ENCODE measurements around the gene HINT2. TPM values are rescaled to one million over a fixed set of nuclear protein-coding genes. Genes with fewer than 3 reads are reported as not detected.

The HINT2 gene
- total RNA-seq, 1 experiment from 2014 or later, result 21.3 TPM

- Histone ChIP-seq H3K27me3 (no peaks in the 10 kb centered on the region), H3K4me3 (peak within 1 kb of the TSS; percentile 90), H3K4me1 (peaks cover 15% of the 10 kb centered on the region), H3K36me3 (no peaks in the 10 kb centered on the region), H3K9me3 (replicated peaks) (no peaks in the 10 kb centered on the region), H3K27ac (peak within 1 kb of the TSS; percentile 39; the same call in 1 of the 2 replicates)
- DNase-seq, result peak; percentile 94 to 95
These were observed 14.4 kb upstream of the HINT2 start, which contains the start of gene TMEM8B for GRCh38 chr9:35829084-35829763. TSS of gene TMEM8B (plus strand) at chr9:35829228. CDS start at chr9:35829448, 220 bp downstream.

- Histone ChIP-seq H3K36me3 (no peaks in the 10 kb centered on the region), H3K9me3 (replicated peaks) (no peaks in the 10 kb centered on the region), H3K4me3 (peak within 1 kb of the TSS; percentile 90), H3K27ac (peak within 1 kb of the TSS; percentile 39; the same call in 1 of the 2 replicates), H3K4me1 (peaks cover 15% of the 10 kb centered on the region), H3K27me3 (no peaks in the 10 kb centered on the region)
- no peak for DNase-seq
These were observed 13.9 kb upstream of the HINT2 start, which contains the start of gene FAM221B for GRCh38 chr9:35828716-35829083. TSS of gene FAM221B (minus strand) at chr9:35828732. CDS start at chr9:35826161, 2,571 bp downstream.

GRCh38 chr9:35827486-35827885 lies 12.6 kb upstream of the HINT2 start:
- peak in 1 of 2 experiments; percentile 17 for DNase-seq
- Histone ChIP-seq H3K27ac (no peak overlapping the region), H3K9me3 (replicated peaks) (no peaks in the 10 kb centered on the region)

GRCh38 chr9:35826071-35826701 lies 11.3 kb upstream of the HINT2 start:
- Histone ChIP-seq H3K27me3 (no peaks in the 10 kb centered on the region), H3K4me1 (peaks cover 15% of the 10 kb centered on the region), H3K36me3 (no peaks in the 10 kb centered on the region), H3K9me3 (replicated peaks) (no peaks in the 10 kb centered on the region), H3K4me3 (no peak overlapping the region), H3K27ac (no peak overlapping the region)
- DNase-seq, result peak; percentile 49 to 76

More at GRCh38 chr9:35827486-35827885, 12.6 kb upstream of the HINT2 start:
- Histone ChIP-seq H3K27me3 (no peaks in the 10 kb centered on the region), H3K4me3 (no peak overlapping the region), H3K4me1 (peaks cover 15% of the 10 kb centered on the region), H3K36me3 (no peaks in the 10 kb centered on the region)

- Histone ChIP-seq H3K27ac (no peak overlapping the region), H3K4me3 (no peak overlapping the region), H3K27me3 (no peaks in the 10 kb centered on the region), H3K9me3 (replicated peaks) (no peaks in the 10 kb centered on the region), H3K4me1 (peaks cover 6% of the 10 kb centered on the region), H3K36me3 (no peaks in the 10 kb centered on the region)
- DNase-seq, result no peak
These were observed 8.1 kb upstream of the HINT2 start for GRCh38 chr9:35822926-35823325.

DNA sequence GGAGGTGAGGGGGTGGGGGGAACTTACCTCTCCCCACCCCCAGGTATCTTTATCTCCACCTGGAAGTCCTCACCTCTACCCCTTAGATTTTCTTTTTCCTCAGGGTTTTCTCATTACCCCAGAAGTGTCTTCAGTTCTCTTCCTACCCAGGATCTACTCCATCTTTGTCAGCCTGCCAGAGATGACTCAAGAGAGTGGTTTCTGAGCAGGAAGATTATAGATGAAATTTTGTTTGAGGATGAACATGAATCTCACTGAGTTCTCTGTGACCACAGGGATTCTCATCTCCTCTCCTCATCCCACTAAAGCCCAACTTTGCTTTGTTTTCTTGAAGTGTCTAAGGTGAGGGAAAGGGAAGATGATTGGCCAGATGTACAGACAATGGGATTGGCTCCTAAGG lies 5.2 kb upstream of the HINT2 start:
- DNase-seq, result no peak
- H3K27ac ChIP-seq, result no peak overlapping the region
- H3K9me3 ChIP-seq (replicated peaks), result no peaks in the 10 kb centered on the region

GRCh38 chr9:35818341-35818740 lies 3.5 kb upstream of the HINT2 start:
- Histone ChIP-seq H3K27ac (no peak overlapping the region), H3K27me3 (no peaks in the 10 kb centered on the region), H3K4me3 (no peak overlapping the region), H3K36me3 (no peaks in the 10 kb centered on the region), H3K9me3 (replicated peaks) (no peaks in the 10 kb centered on the region), H3K4me1 (no peaks in the 10 kb centered on the region; the same call in 1 of the 2 replicates)
- DNase-seq, result no peak

More for the DNA sequence above, 5.2 kb upstream of the HINT2 start:
- Histone ChIP-seq H3K27me3 (no peaks in the 10 kb centered on the region), H3K36me3 (no peaks in the 10 kb centered on the region), H3K4me3 (no peak overlapping the region), H3K4me1 (no peaks in the 10 kb centered on the region)

GRCh38 chr9:35816708-35817107 lies 1.9 kb upstream of the HINT2 start:
- Histone ChIP-seq H3K36me3 (no peaks in the 10 kb centered on the region), H3K27me3 (no peaks in the 10 kb centered on the region), H3K4me1 (peaks cover 5% of the 10 kb centered on the region; the same call in 1 of the 2 replicates), H3K9me3 (replicated peaks) (no peaks in the 10 kb centered on the region), H3K4me3 (no peak overlapping the region), H3K27ac (no peak overlapping the region)
- peak; percentile 15 to 37 for DNase-seq

DNA sequence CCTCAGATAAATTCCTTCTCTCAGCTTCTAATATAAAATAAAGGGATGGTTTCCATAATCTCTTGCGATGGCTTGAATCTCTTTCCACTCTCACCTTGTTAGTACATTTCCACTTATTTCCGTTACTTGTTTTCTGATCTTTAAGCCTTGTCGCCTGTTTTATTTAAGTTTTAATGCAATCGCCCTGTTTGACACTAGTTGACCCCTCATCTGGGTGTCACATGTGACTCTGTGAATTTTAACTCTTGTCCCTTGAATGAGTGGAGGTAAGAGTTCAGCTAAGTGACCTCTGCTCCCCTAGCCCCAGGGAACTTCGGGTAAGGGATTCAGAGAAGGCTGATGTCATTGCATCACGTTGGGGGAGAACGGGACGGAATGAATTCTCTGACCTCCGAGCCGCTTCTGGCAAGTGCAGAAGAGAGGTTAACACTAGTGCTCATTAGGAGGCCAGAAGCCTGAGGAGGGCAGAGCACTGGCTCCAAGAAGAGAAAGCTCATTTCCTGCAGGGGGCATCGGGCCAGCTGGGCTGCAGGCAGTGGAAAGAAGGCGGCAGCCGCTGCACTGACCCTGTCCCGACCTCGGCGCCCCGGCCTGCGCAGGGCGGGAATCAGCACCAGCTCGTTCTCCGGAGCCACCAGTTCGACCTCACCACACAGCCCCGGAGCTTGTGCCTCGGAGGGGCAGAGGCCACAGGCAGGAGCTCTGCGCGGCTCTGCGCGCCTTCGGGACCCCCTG lies 569 bp downstream of the HINT2 start:
- no peaks in the 10 kb centered on the region for H3K36me3 ChIP-seq
- no peaks in the 10 kb centered on the region for H3K9me3 ChIP-seq (replicated peaks)
- H3K27ac ChIP-seq, result peak overlapping the region; percentile 86
- no peaks in the 10 kb centered on the region for H3K27me3 ChIP-seq
- peak overlapping the region; percentile 72 for H3K4me3 ChIP-seq
- DNase-seq, result peak; percentile 64 to 67
- H3K4me1 ChIP-seq, result peaks cover 12% of the 10 kb centered on the region; the same call in 1 of the 2 replicates

DNA sequence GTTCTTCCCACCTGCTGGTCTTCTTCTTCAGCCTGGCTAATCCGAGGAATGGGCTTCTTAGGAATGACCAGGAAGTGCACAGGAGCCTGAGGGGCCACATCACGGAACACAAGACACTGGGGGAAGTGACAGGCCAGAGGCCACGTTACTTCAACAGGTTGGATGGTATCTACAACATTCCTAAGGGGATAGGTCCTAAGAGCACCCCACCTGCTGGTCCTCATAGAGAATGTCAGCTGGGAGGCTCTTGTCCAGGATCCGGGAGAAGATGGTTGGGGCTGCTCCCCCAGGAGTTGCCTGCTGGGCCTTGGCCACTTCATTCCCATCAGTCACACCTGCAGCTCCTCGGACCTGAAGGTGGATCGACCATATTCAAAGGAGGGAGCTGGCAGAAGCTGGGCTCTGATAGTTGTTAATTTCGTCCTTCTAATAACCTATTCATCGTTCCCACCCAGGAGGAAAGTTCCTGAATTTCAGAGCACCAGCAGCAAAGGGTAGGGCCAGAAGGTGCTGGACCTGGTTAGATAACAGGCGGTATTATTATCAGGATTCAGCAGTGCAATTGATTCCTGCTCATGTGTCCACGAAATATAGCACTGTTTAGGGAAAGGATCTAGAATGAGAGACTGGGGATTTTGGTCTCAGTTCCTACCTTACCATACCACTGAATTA lies 1.3 kb downstream of the HINT2 start:
- Histone ChIP-seq H3K27me3 (no peaks in the 10 kb centered on the region), H3K36me3 (no peaks in the 10 kb centered on the region)
- peak in 1 of 2 experiments; percentile 32 for DNase-seq

DNA sequence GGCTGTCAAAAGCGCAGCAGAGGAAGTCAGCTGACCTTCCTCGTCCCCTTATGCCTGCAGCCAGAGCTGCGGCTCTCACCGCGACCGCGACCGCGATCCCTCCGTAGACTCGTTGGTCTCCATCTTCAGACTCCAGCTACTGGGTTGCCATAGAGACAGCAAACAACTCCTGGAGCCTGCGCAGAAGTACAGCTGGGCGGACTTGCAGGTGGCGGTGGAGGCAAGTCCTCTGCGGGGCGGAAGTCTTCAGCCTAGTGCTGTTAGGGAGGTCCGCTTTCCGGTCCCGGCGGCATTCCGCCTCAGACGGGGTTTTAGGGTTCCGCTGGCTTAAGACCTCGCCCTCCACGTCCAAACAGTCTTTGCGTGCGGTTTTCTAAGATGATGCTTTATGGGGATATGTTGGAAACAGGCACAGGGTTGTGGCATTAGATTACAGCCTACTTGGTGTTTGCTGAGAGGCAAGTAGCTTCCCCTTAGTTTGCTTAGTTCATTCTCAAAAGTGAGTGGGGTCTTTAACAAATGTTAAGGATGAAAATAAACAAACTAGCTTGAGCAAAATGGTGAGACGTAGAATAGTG lies 2.7 kb downstream of the HINT2 start, which contains the start of gene SPAG8:
Gene SPAG8, minus strand, starts transcription at position 238 of the 578 bp plus-strand sequence. Its CDS starts 115 bp downstream, at position 123.
- Histone ChIP-seq H3K9me3 (replicated peaks) (no peaks in the 10 kb centered on the region), H3K36me3 (no peaks in the 10 kb centered on the region), H3K4me3 (peak within 1 kb of the TSS; percentile 51), H3K27ac (peak within 1 kb of the TSS; percentile 45), H3K4me1 (peaks cover 12% of the 10 kb centered on the region; the same call in 1 of the 2 replicates), H3K27me3 (no peaks in the 10 kb centered on the region)
- peak; percentile 93 to 95 for DNase-seq

More for the DNA sequence above, 1.3 kb downstream of the HINT2 start:
- H3K9me3 ChIP-seq (replicated peaks), result no peaks in the 10 kb centered on the region
- H3K4me3 ChIP-seq, result no peak overlapping the region; the same call in 1 of the 2 replicates
- H3K27ac ChIP-seq, result no peak overlapping the region
- H3K4me1 ChIP-seq, result peaks cover 12% of the 10 kb centered on the region; the same call in 1 of the 2 replicates

GRCh38 chr9:35811381-35812024 lies 3.3 kb downstream of the HINT2 start:
- Histone ChIP-seq H3K4me1 (peaks cover 12% of the 10 kb centered on the region; the same call in 1 of the 2 replicates), H3K36me3 (no peaks in the 10 kb centered on the region), H3K4me3 (peak overlapping the region; percentile 51), H3K27ac (peak overlapping the region; percentile 45), H3K27me3 (no peaks in the 10 kb centered on the region), H3K9me3 (replicated peaks) (no peaks in the 10 kb centered on the region)
- DNase-seq, result no peak

DNA sequence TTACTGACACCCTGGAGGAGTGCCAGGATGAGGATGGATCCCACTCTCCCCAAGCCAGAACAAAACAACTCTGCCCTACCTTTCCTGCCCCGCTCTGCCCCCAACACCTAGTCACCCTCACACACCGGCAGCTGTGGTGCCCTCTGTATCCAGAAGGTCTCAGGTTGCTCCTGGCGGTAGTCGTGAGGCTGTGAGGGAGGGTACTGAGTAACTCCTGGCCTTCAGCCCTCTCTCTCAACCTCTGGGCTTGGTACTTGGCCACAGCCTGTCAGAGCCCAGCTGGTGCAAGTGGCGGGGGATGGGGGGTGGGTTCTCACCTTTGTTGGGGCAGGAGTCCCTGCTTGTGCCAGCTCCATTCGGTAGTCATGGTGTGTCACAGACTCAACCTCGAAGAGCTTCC lies 4.7 kb downstream of the HINT2 start:
- Histone ChIP-seq H3K9me3 (replicated peaks) (no peaks in the 10 kb centered on the region), H3K4me3 (no peak overlapping the region), H3K27ac (no peak overlapping the region), H3K36me3 (no peaks in the 10 kb centered on the region), H3K4me1 (peaks cover 12% of the 10 kb centered on the region; the same call in 1 of the 2 replicates), H3K27me3 (no peaks in the 10 kb centered on the region)
- no peak for DNase-seq

Data from SJCRH30 (cell line).